Activated naive CD4-positive, alpha-beta T cell treated with anti-CD3 and anti-CD28 coated beads for 36 hours (primary cell): Measurements from ENCODE around the gene GPR4. TPM values are rescaled to one million over a fixed set of nuclear protein-coding genes. Genes with fewer than 3 reads are reported as not detected.
A peak's percentile ranks its signal among the peaks of the same experiment; 100 is the strongest.
"Not testable (repeated sequence)": the region's sequence is repeated elsewhere in the genome, so short reads cannot be mapped to it uniquely, and the experiment has no call there.

Source experiments
- CTCF ChIA-PET: fragments of 350-600 bp; sonication (Branson Sonifier 250); formaldehyde crosslinking; loops from one replicate; lab custom pipeline; 2021; ENCODE audit warnings: antibody characterized with exemption; lab: Charles Lee
- DNase-seq: peaks from one replicate; pipeline ENCODE4 v3.0.0-alpha.2; 2020
- H3K27ac Mint-ChIP-seq: one replicate; pipeline ENCODE4 v1.8.0; 2021; ENCODE audit warnings: mild to moderate bottlenecking, mixed read lengths
- H3K27me3 Mint-ChIP-seq: one replicate; pipeline ENCODE4 v1.8.0; 2021; ENCODE audit warnings: low read depth, mixed read lengths
- H3K36me3 Mint-ChIP-seq: one replicate; pipeline ENCODE4 v1.8.0; 2021; ENCODE audit warnings: low read depth, mixed read lengths
- H3K4me1 Mint-ChIP-seq: one replicate; pipeline ENCODE4 v1.8.0; 2021; ENCODE audit warnings: low read depth, mixed read lengths
- H3K4me3 Mint-ChIP-seq: one replicate; pipeline ENCODE4 v1.8.0; 2021; ENCODE audit warnings: mild to moderate bottlenecking, moderate library complexity, mixed read lengths
- H3K9me3 Mint-ChIP-seq: one replicate; pipeline ENCODE4 v1.8.0; 2021; ENCODE audit warnings: mixed read lengths
- intact Hi-C: fragments of 100-400 bp; cut with micrococcal nuclease; formaldehyde crosslinking; loops from one replicate; pipeline ENCODE4 v1.15.1; 2023
- total RNA-seq, 2 experiments: library from RNA; stranded (reverse); gene quantifications; one replicate each; pipeline ENCODE4 v1.2.3, GENCODE V29; 2021

GPR4 gene
- total RNA-seq, 2 experiments from 2014 or later: not detected

- Mint-ChIP-seq H3K9me3 (no peaks in the 10 kb centered on the region), H3K27ac (no peak overlapping the region), H3K4me3 (no peak overlapping the region), H3K36me3 (peaks cover 70% of the 10 kb centered on the region), H3K4me1 (peaks cover 23% of the 10 kb centered on the region), H3K27me3 (no peaks in the 10 kb centered on the region)
- intact Hi-C loops: no loop called here
- CTCF ChIA-PET: interaction anchor here (1.5 kb wide), 1 partner anchor 25 kb away, joined by 4 read pairs; no protein-coding TSS in a partner anchor
- no peak for DNase-seq
Observed at GRCh38 chr19:45616704-45617017, 14.6 kb upstream of the GPR4 start.

GRCh38 chr19:45615795-45616703, 14.0 kb upstream of the GPR4 start:
- Mint-ChIP-seq H3K36me3 (peaks cover 71% of the 10 kb centered on the region), H3K27ac (peak overlapping the region; percentile 39), H3K4me3 (no peak overlapping the region), H3K9me3 (no peaks in the 10 kb centered on the region), H3K27me3 (no peaks in the 10 kb centered on the region), H3K4me1 (peaks cover 23% of the 10 kb centered on the region)
- intact Hi-C loops: no loop called here
- CTCF ChIA-PET: interaction anchor here (1.5 kb wide), 1 partner anchor 26 kb away, joined by 4 read pairs; no protein-coding TSS in a partner anchor
- peak; percentile 85 for DNase-seq

- CTCF ChIA-PET: interaction anchor here (3.2 kb wide), 1 partner anchor 27 kb away, joined by 27 read pairs; no protein-coding TSS in a partner anchor
- peaks cover 73% of the 10 kb centered on the region for H3K36me3 Mint-ChIP-seq
- not testable (repeated sequence) for H3K9me3 Mint-ChIP-seq
Observed at GRCh38 chr19:45615056-45615455, 13.0 kb upstream of the GPR4 start.

GRCh38 chr19:45613926-45614725, 12.1 kb upstream of the GPR4 start:
- peak; percentile 75 for DNase-seq
- CTCF ChIA-PET: interaction anchor here (1.4 to 3.2 kb wide), 2 partner anchors 28 to 76 kb away, joined by 3 to 27 read pairs; no protein-coding TSS in a partner anchor
- no peaks in the 10 kb centered on the region for H3K27me3 Mint-ChIP-seq
- H3K4me1 Mint-ChIP-seq: peaks cover 23% of the 10 kb centered on the region
- intact Hi-C loops: loop anchor here (1.0 kb wide), 2 partner anchors 16 to 29 kb away; no protein-coding TSS in a partner anchor
- peaks cover 5% of the 10 kb centered on the region for H3K9me3 Mint-ChIP-seq
- no peak overlapping the region for H3K4me3 Mint-ChIP-seq
- peaks cover 76% of the 10 kb centered on the region for H3K36me3 Mint-ChIP-seq
- peak overlapping the region; percentile 91 for H3K27ac Mint-ChIP-seq

More at GRCh38 chr19:45615056-45615455, 13.0 kb upstream of the GPR4 start:
- Mint-ChIP-seq H3K4me1 (peaks cover 23% of the 10 kb centered on the region), H3K27ac (peak overlapping the region; percentile 91)
- DNase-seq, H3K27me3 Mint-ChIP-seq, H3K4me3 Mint-ChIP-seq, intact Hi-C loops: not testable (repeated sequence)

GRCh38 chr19:45608948-45609347, 6.9 kb upstream of the GPR4 start:
- peaks cover 53% of the 10 kb centered on the region for H3K36me3 Mint-ChIP-seq
- CTCF ChIA-PET: interaction anchor here (0.6 kb wide), 1 partner anchor 234 kb away, joined by 4 read pairs; no protein-coding TSS in a partner anchor
- peaks cover 18% of the 10 kb centered on the region for H3K4me1 Mint-ChIP-seq
- intact Hi-C loops: no loop called here
- H3K27me3 Mint-ChIP-seq: no peaks in the 10 kb centered on the region
- H3K4me3 Mint-ChIP-seq: no peak overlapping the region
- no peak for DNase-seq
- peak overlapping the region; percentile 44 for H3K27ac Mint-ChIP-seq
- H3K9me3 Mint-ChIP-seq: peaks cover 12% of the 10 kb centered on the region

- peaks cover 9% of the 10 kb centered on the region for H3K27me3 Mint-ChIP-seq
- intact Hi-C loops: loop anchor here (1.0 kb wide), 1 partner anchor 35 kb away; no protein-coding TSS in a partner anchor
- peaks cover 42% of the 10 kb centered on the region for H3K36me3 Mint-ChIP-seq
- CTCF ChIA-PET: interaction anchor here (1.0 to 1.9 kb wide), 3 partner anchors 34 to 85 kb away, joined by 4 to 6 read pairs (median 5); partner anchors contain the start of gene QPCTL
- H3K9me3 Mint-ChIP-seq: peaks cover 12% of the 10 kb centered on the region
- no peak overlapping the region for H3K4me3 Mint-ChIP-seq
- DNase-seq: peak; percentile 65
- H3K4me1 Mint-ChIP-seq: peaks cover 15% of the 10 kb centered on the region
- peak overlapping the region; percentile 83 for H3K27ac Mint-ChIP-seq
Observed at GRCh38 chr19:45607071-45608029, 5.3 kb upstream of the GPR4 start.

GRCh38 chr19:45601115-45601514, 897 bp downstream of the GPR4 start:
- Mint-ChIP-seq H3K27me3 (peaks cover 66% of the 10 kb centered on the region), H3K4me3 (no peak overlapping the region), H3K27ac (no peak overlapping the region), H3K36me3 (no peaks in the 10 kb centered on the region), H3K4me1 (peaks cover 34% of the 10 kb centered on the region), H3K9me3 (no peaks in the 10 kb centered on the region)
- CTCF ChIA-PET: interaction anchor here (0.7 kb wide), 1 partner anchor 91 kb away, joined by 3 read pairs; the partner anchor contains the start of gene QPCTL
- intact Hi-C loops: no loop called here
- DNase-seq: no peak

- H3K4me3 Mint-ChIP-seq: no peak overlapping the region
- no peak overlapping the region for H3K27ac Mint-ChIP-seq
- CTCF ChIA-PET: interaction anchor here (0.7 kb wide), 1 partner anchor 92 kb away, joined by 3 read pairs; the partner anchor contains the start of gene QPCTL
- intact Hi-C loops: no loop called here
- peaks cover 34% of the 10 kb centered on the region for H3K4me1 Mint-ChIP-seq
- H3K27me3 Mint-ChIP-seq: peaks cover 72% of the 10 kb centered on the region
- DNase-seq: no peak
- H3K9me3 Mint-ChIP-seq: no peaks in the 10 kb centered on the region
- H3K36me3 Mint-ChIP-seq: no peaks in the 10 kb centered on the region
Observed at GRCh38 chr19:45600340-45600885, 1.6 kb downstream of the GPR4 start.

GRCh38 chr19:45599286-45599685, 2.7 kb downstream of the GPR4 start:
- peaks cover 73% of the 10 kb centered on the region for H3K27me3 Mint-ChIP-seq
- H3K4me3 Mint-ChIP-seq: no peak overlapping the region
- H3K4me1 Mint-ChIP-seq: peaks cover 34% of the 10 kb centered on the region
- H3K36me3 Mint-ChIP-seq: no peaks in the 10 kb centered on the region
- H3K27ac Mint-ChIP-seq: no peak overlapping the region
- no peaks in the 10 kb centered on the region for H3K9me3 Mint-ChIP-seq
- DNase-seq: no peak
- CTCF ChIA-PET: interaction anchor here (1.6 kb wide), 1 partner anchor 43 kb away, joined by 5 read pairs; no protein-coding TSS in a partner anchor
- intact Hi-C loops: no loop called here

GRCh38 chr19:45598267-45599001, 3.6 kb downstream of the GPR4 start:
- Mint-ChIP-seq H3K4me3 (peak overlapping the region; percentile 36), H3K9me3 (no peaks in the 10 kb centered on the region), H3K36me3 (no peaks in the 10 kb centered on the region), H3K27ac (no peak overlapping the region), H3K27me3 (peaks cover 71% of the 10 kb centered on the region), H3K4me1 (peaks cover 34% of the 10 kb centered on the region)
- CTCF ChIA-PET: interaction anchor here (0.8 to 1.6 kb wide), 2 partner anchors 41 to 44 kb away, joined by 4 to 5 read pairs; partner anchors contain the start of gene EML2
- DNase-seq: peak; percentile 24
- intact Hi-C loops: no loop called here
